Measurements from ENCODE around the gene SNRPD1.
A peak's percentile ranks its signal among the peaks of the same experiment; 100 is the strongest.
"Not testable (repeated sequence)": the region's sequence is repeated elsewhere in the genome, so short reads cannot be mapped to it uniquely, and the experiment has no call there.

The SNRPD1 gene

DNA sequence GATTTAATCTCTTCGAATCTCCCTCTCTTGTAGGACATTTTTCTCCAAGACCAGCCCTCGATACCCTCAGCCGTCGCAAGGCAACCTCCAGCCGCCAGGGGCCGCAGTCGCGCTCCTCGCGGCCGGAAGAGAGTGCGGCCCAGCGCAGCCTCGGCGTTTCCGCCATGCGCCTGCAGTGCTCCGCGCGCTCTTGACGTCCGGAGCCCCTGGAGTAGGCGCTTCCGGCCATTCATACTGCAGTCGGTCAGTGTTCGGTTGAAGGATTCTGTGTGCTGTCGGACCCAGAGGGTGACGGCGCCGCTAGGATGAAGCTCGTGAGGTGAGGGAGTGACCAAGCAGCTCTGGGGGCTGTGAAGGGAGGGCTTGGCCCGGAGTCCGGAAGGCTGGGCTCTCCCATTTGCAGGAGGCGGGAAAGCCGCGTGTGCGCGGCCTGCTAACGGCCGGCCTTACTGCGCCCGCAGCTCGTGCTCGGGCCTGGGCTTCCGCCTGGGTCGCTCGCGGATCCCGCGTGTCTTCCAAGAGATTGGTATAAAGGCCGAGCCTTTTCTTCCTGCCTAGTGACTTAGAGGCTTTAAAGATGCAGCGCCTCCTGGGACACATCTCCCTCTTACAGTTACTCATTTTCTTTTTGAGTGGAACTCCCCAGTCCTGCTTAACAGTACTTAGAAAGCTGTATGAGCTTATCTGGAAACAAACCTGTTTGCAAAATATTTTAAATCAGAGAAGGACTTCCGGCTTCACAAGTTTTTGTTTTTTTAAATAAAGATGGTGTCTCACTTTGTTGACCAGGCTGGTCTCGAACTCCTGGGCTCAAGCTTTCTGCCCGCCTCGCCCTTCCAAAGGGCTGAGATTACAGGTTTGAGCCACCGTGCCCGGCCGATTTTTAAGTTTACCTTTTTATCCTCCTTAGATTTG lies at the start of gene SNRPD1:
Gene SNRPD1, plus strand, starts transcription at position 190 of the 915 bp plus-strand sequence. Its CDS starts 116 bp downstream, at position 306.
- TF ChIP-seq CTBP1 (IDR thresholded peaks at IDR 0.05; ENCODE audit: borderline replicate concordance) (0 out of 2 replicates have a peak, but pooled peaks have one; percentile 44), FOXM1 (IDR thresholded peaks at IDR 0.05; ENCODE audit: borderline replicate concordance) (peak; percentile 71; the same call in 1 of the 2 replicates), SP1 (IDR thresholded peaks at IDR 0.05) (no peak), ELF4 (IDR thresholded peaks at IDR 0.05) (peak; percentile 89), ZNF384 (IDR thresholded peaks at IDR 0.05) (no peak), ARNT (IDR thresholded peaks at IDR 0.05) (no peak), NFRKB (IDR thresholded peaks at IDR 0.05) (peak; percentile 13; the same call in 1 of the 2 replicates), L3MBTL2 (conservative IDR thresholded peaks at IDR 0.05) (peak; percentile 99)
- DNase-seq (ENCODE audit: extremely low spot score) = peak; percentile 96
- POLR2A ChIA-PET = interaction anchor here (0.9 to 6.1 kb wide), 9 partner anchors 10 to 128 kb away, joined by 3 to 58 read pairs (median 3); partner anchors contain the start of genes ESCO1 and MIB1
- CTCF ChIA-PET = interaction anchor here (0.6 to 5.5 kb wide), 3 partner anchors 12 to 232 kb away, joined by 4 to 48 read pairs (median 4); partner anchors contain the start of gene ESCO1

DNA sequence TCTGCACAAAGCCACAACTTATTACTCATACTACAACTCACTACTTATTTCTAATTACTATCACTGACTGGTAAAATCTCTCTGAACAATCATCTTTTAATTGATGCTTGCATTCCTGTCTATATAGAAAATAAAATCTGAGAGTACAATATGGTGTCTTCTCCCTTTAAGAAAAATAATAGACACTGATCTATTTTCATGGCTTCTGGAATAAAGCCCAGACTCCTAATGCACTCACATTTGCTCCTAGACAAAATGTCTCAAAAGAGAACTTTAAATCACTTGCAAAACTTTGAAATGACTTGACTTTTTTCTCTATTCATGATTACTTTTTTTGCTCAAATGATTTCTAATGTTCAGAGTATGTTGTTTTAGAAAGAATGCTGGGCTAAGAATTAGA lies 40.3 kb upstream of the SNRPD1 start:
- CTCF ChIA-PET = no interaction called here
- TF ChIP-seq FOXM1 (IDR thresholded peaks at IDR 0.05; ENCODE audit: borderline replicate concordance) (no peak), FOXK2 (IDR thresholded peaks at IDR 0.05) (no peak), LEF1 (IDR thresholded peaks at IDR 0.05; ENCODE audit: borderline replicate concordance) (no peak)
- TF ChIP-seq, protein P1, sequence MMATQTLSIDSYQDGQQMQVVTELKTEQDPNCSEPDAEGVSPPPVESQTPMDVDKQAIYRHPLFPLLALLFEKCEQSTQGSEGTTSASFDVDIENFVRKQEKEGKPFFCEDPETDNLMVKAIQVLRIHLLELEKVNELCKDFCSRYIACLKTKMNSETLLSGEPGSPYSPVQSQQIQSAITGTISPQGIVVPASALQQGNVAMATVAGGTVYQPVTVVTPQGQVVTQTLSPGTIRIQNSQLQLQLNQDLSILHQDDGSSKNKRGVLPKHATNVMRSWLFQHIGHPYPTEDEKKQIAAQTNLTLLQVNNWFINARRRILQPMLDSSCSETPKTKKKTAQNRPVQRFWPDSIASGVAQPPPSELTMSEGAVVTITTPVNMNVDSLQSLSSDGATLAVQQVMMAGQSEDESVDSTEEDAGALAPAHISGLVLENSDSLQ (IDR thresholded peaks at IDR 0.05) = no peak
- POLR2A ChIA-PET = no interaction called here

GRCh38 chr18:21575656-21576055 lies 36.5 kb upstream of the SNRPD1 start:
- TF ChIP-seq FOXM1 (IDR thresholded peaks at IDR 0.05; ENCODE audit: borderline replicate concordance) (no peak), SUZ12 (IDR thresholded peaks at IDR 0.05) (no peak), SP1 (IDR thresholded peaks at IDR 0.05) (no peak), CTBP1 (IDR thresholded peaks at IDR 0.05; ENCODE audit: borderline replicate concordance) (no peak), TARDBP (IDR thresholded peaks at IDR 0.05) (no peak), L3MBTL2 (conservative IDR thresholded peaks at IDR 0.05) (no peak), NFRKB (IDR thresholded peaks at IDR 0.05) (no peak), HDGF (IDR thresholded peaks at IDR 0.05; ENCODE audit: borderline replicate concordance) (no peak), LEF1 (IDR thresholded peaks at IDR 0.05; ENCODE audit: borderline replicate concordance) (no peak), FOXK2 (IDR thresholded peaks at IDR 0.05) (no peak), ARNT (IDR thresholded peaks at IDR 0.05) (no peak), ELF4 (IDR thresholded peaks at IDR 0.05) (no peak)
- ChIA-PET CTCF (no interaction called here), POLR2A (no interaction called here)
- no peak for DNase-seq (ENCODE audit: extremely low spot score)

More for the DNA sequence above, 40.3 kb upstream of the SNRPD1 start:
- DNase-seq (ENCODE audit: extremely low spot score) = no peak

DNA sequence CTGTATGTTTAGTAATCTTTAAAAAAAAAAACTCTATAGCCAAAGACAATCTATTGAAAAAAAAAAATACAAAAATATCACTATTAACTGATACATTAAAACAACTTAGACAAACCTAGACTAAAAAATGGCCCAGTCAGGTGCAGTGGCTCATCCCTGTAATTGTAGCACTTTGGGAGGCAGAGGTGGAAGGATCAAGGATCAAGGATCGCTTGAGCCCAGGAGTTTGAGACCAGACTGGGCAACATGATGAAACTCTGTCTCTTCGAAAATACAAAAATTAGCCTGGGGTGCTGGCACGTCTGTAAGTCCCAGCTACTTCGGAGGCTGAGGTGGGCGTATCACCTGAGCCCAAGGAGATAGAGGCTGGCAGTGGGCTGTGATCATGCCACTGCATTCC lies 27.7 kb upstream of the SNRPD1 start:
- CTCF ChIA-PET = no interaction called here

DNA sequence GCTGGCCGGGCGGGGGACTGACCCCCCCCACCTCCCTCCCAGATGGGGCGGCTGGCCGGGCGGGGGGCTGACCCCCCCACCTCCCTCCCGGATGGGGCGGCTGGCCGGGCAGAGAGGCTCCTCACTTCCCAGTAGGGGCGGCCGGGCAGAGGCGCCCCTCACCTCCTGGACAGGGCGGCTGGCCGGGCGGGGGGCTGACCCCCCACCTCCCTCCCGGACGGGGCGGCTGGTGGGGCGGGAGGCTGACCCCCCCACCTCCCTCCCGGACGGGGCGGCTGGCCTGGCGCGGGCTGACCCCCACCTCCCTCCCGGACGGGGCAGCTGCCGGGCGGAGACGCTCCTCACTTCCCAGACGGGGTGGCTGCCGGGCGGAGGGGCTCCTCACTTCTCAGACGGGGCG lies 19.8 kb upstream of the SNRPD1 start:
- DNase-seq (ENCODE audit: extremely low spot score); POLR2A ChIA-PET; CTCF ChIA-PET: not testable (repeated sequence)

More for the DNA sequence above, 27.7 kb upstream of the SNRPD1 start:
- no peak for TF ChIP-seq SP1 (IDR thresholded peaks at IDR 0.05)
- TF ChIP-seq, protein P1 (IDR thresholded peaks at IDR 0.05) = no peak
- TF ChIP-seq SUZ12 (IDR thresholded peaks at IDR 0.05) = no peak
- no peak for TF ChIP-seq ARNT (IDR thresholded peaks at IDR 0.05)
- no peak for TF ChIP-seq FOXA1 (IDR thresholded peaks at IDR 0.05)
- TF ChIP-seq ELF4 (IDR thresholded peaks at IDR 0.05) = no peak
- no peak for TF ChIP-seq L3MBTL2 (conservative IDR thresholded peaks at IDR 0.05)
- no peak for TF ChIP-seq FOXM1 (IDR thresholded peaks at IDR 0.05; ENCODE audit: borderline replicate concordance)
- no peak for TF ChIP-seq NFRKB (IDR thresholded peaks at IDR 0.05)
- TF ChIP-seq BHLHE40 (IDR thresholded peaks at IDR 0.05; ENCODE audit: borderline replicate concordance) = no peak
- TF ChIP-seq HDGF (IDR thresholded peaks at IDR 0.05; ENCODE audit: borderline replicate concordance) = no peak
- TF ChIP-seq TARDBP (IDR thresholded peaks at IDR 0.05) = no peak
- no peak for TF ChIP-seq CTBP1 (IDR thresholded peaks at IDR 0.05; ENCODE audit: borderline replicate concordance)
- TF ChIP-seq ZNF384 (IDR thresholded peaks at IDR 0.05) = no peak
- POLR2A ChIA-PET = no interaction called here
- no peak for DNase-seq (ENCODE audit: extremely low spot score)

DNA sequence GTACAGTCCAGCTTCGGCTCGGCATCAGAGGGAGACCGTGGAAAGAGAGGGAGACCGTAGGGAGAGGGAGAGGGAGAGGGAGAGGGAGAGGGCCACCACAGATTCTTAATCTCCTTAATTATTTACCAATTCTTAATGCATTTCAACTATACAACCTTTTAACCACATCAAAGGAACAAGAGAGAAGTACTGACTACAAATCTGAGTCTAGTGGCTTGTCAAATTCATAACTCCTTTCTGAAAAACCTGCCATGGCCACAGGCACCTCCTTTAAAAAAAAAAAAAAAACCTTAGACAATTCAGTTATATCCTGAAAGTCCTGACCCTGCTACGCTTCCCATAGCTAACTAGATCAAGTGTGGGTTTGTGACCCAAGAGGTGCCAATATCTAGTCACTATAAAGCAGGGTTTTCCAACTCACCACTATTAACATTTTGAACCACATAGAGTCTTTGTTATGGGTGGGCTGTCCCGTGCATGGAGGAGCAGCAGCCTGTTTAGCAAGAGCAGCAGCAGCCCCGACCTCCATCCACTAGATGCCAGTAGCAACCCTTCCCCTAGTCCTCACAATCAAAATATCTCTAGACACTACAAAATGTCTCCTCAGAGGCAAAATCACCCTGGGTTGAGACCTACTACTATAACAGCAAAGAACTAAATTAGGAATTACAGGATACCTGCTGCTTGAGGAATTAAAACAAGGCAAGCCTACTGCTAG lies 18.4 kb upstream of the SNRPD1 start:
- ChIA-PET POLR2A (no interaction called here), CTCF (interaction anchor here (0.6 kb wide), 1 partner anchor 105 kb away, joined by 3 read pairs; no protein-coding TSS in a partner anchor)
- DNase-seq (ENCODE audit: extremely low spot score) = peak; percentile 33
- no peak for TF ChIP-seq NFRKB (IDR thresholded peaks at IDR 0.05)
- no peak for TF ChIP-seq LEF1 (IDR thresholded peaks at IDR 0.05; ENCODE audit: borderline replicate concordance)
- TF ChIP-seq HDGF (IDR thresholded peaks at IDR 0.05; ENCODE audit: borderline replicate concordance) = no peak
- TF ChIP-seq ARNT (IDR thresholded peaks at IDR 0.05) = no peak
- no peak for TF ChIP-seq SP1 (IDR thresholded peaks at IDR 0.05)
- no peak for TF ChIP-seq TARDBP (IDR thresholded peaks at IDR 0.05)
- no peak for TF ChIP-seq L3MBTL2 (conservative IDR thresholded peaks at IDR 0.05)
- no peak for TF ChIP-seq SUZ12 (IDR thresholded peaks at IDR 0.05)
- no peak for TF ChIP-seq ZNF384 (IDR thresholded peaks at IDR 0.05)
- TF ChIP-seq FOXA1 (IDR thresholded peaks at IDR 0.05) = no peak
- TF ChIP-seq, protein P1 (IDR thresholded peaks at IDR 0.05) = no peak
- TF ChIP-seq CTBP1 (IDR thresholded peaks at IDR 0.05; ENCODE audit: borderline replicate concordance) = no peak
- no peak for TF ChIP-seq FOXK2 (IDR thresholded peaks at IDR 0.05)
- no peak for TF ChIP-seq BHLHE40 (IDR thresholded peaks at IDR 0.05; ENCODE audit: borderline replicate concordance)
- no peak for TF ChIP-seq ELF4 (IDR thresholded peaks at IDR 0.05)
- no peak for TF ChIP-seq FOXM1 (IDR thresholded peaks at IDR 0.05; ENCODE audit: borderline replicate concordance)
